ENCODE measurements around the gene SEMA3E. TPM values are rescaled to one million over a fixed set of nuclear protein-coding genes. Genes with fewer than 3 reads are reported as not detected.
A peak's percentile ranks its signal among the peaks of the same experiment; 100 is the strongest.

SEMA3E gene
- total and polyA plus RNA-seq, 7 donors = under 0.01 to 16.3 (median 7.8) TPM

DNA sequence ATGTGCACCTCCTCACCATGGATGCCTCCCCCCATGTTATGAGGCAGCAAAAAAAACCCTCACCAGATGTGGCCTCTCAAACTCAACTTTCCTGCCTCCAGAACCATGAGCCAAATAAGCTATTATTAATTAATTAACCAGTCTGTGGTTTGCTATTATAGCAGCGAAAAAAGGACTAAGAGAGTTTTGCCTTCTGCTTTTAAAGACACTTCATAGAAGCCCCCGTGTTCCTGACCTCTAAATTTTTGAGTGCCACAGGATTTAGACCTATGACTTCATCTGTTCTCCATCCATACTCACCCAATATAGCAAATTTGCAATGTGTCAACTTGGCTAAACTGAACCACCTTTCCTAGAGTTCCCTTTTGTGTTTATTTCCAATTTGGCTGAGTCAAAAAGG lies 9.2 kb upstream of the SEMA3E start:
- no peaks in the 10 kb centered on the region for H3K36me3 ChIP-seq
- no peaks in the 10 kb centered on the region for H3K4me1 ChIP-seq
- no peaks in the 10 kb centered on the region for H3K9me3 ChIP-seq
- no peak for TF ChIP-seq POLR2AphosphoS5 (IDR thresholded peaks at IDR 0.05)
- TF ChIP-seq POLR2A (IDR thresholded peaks at IDR 0.05) = no peak
- TF ChIP-seq EP300 (IDR thresholded peaks at IDR 0.05) = no peak
- TF ChIP-seq, protein P1, sequence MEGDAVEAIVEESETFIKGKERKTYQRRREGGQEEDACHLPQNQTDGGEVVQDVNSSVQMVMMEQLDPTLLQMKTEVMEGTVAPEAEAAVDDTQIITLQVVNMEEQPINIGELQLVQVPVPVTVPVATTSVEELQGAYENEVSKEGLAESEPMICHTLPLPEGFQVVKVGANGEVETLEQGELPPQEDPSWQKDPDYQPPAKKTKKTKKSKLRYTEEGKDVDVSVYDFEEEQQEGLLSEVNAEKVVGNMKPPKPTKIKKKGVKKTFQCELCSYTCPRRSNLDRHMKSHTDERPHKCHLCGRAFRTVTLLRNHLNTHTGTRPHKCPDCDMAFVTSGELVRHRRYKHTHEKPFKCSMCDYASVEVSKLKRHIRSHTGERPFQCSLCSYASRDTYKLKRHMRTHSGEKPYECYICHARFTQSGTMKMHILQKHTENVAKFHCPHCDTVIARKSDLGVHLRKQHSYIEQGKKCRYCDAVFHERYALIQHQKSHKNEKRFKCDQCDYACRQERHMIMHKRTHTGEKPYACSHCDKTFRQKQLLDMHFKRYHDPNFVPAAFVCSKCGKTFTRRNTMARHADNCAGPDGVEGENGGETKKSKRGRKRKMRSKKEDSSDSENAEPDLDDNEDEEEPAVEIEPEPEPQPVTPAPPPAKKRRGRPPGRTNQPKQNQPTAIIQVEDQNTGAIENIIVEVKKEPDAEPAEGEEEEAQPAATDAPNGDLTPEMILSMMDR (IDR thresholded peaks at IDR 0.05) = no peak
- intact Hi-C loops (cut with DNase I) = no loop called here
- no peak for DNase-seq
- 27 to 65% methylated on average over 2 of the region's 2 CpGs for WGBS, 2 donors
- no peaks in the 10 kb centered on the region for H3K27me3 ChIP-seq
- H3K27ac ChIP-seq = no peak overlapping the region
- H3K4me3 ChIP-seq = no peak overlapping the region

DNA sequence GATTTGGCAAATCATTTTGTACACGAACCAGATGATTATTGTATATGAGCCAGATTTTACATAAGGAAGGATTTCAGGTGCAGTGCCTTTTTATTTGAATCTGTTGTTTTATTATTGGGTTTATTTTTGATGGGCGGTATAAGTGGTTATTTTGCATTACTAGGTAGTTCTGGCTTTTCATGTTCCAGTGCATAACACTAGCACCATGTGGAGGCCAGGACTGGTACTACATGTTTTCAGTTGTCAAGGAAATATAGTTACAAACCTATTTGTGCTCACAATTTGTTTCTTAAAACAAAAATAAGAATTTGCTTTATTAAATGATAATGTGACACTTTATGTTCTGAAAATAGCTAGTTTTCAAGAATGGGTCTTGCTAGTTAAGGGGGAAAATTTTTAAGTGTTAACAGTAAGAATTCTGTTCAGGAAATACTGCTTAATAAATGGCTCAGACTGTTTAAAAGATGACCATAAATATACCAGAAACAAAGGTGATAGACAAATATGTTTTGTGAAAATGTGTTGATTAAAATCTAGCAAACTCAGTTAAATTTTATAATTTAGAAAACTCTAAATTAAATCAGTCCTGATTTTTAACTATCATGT lies 7.1 kb upstream of the SEMA3E start:
- no peak for DNase-seq
- Histone ChIP-seq H3K27ac (no peak overlapping the region), H3K4me3 (no peak overlapping the region), H3K36me3 (no peaks in the 10 kb centered on the region), H3K9me3 (no peaks in the 10 kb centered on the region), H3K27me3 (no peaks in the 10 kb centered on the region), H3K4me1 (no peaks in the 10 kb centered on the region)
- intact Hi-C loops (cut with DNase I) = no loop called here
- TF ChIP-seq, protein P1 (IDR thresholded peaks at IDR 0.05) = peak; percentile 28 to 85 (median 72)
- no peak for TF ChIP-seq POLR2AphosphoS5 (IDR thresholded peaks at IDR 0.05)
- WGBS, 2 donors = 7 to 16% methylated on average over 2 of the region's 2 CpGs

DNA sequence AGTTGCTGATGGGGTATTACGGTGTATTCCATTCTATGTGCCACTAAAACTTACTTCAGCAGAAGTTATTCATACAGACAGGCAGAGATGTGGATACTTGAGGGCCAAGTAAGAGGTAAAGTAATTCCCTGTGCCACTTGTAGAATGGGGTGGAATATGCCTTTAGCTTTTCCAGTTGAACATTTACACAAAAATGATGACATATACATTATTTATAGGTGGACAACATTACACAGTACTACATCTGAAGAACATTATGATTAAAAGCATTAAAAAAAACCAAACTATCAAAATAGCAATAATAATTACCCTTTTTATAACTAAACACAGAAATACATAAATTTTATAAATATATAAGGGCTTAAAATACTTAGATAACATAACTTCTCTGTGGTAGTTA lies 3.5 kb upstream of the SEMA3E start:
- no peaks in the 10 kb centered on the region for H3K27me3 ChIP-seq
- no peaks in the 10 kb centered on the region for H3K9me3 ChIP-seq
- no peak overlapping the region for H3K4me3 ChIP-seq
- 94 to 98% methylated on average over 1 of the region's 1 CpG for WGBS, 2 donors
- H3K36me3 ChIP-seq = no peaks in the 10 kb centered on the region
- H3K27ac ChIP-seq = no peak overlapping the region
- no peak for DNase-seq
- H3K4me1 ChIP-seq = peaks cover 0 to 10% (median 4%) of the 10 kb centered on the region in 4 donors
- intact Hi-C loops (cut with DNase I) = loop anchor here (2.0 kb wide), 1 partner anchor 238 kb away; no protein-coding TSS in a partner anchor
- TF ChIP-seq POLR2AphosphoS5 (IDR thresholded peaks at IDR 0.05) (no peak), EP300 (IDR thresholded peaks at IDR 0.05) (no peak), POLR2A (IDR thresholded peaks at IDR 0.05) (no peak)
- TF ChIP-seq, protein P1 (IDR thresholded peaks at IDR 0.05) = no peak

DNA sequence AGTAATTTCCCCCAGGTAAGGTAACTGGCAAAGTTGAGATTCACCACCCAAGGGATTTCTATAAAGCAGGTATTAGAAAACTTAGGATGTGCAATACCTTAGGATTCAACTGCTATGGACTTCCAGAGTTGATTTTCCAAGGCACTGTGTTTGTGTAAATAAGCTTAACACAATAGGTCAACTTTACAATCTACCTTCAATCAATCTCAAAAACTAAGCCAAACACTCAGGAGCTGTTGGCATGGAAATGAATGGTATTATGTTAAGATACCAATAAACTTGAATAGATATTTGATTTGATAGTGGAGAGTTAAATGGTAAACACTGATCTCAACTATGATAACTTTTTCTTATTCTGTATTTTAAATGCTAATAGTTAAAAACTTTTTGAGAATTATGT lies 762 bp upstream of the SEMA3E start:
- Histone ChIP-seq H3K4me1 (peaks cover 0 to 10% (median 4%) of the 10 kb centered on the region in 4 donors), H3K4me3 (no peak overlapping the region), H3K9me3 (no peaks in the 10 kb centered on the region), H3K27me3 (no peaks in the 10 kb centered on the region), H3K36me3 (no peaks in the 10 kb centered on the region), H3K27ac (peak overlapping the region in 2 of 4 donors; percentile 64 to 68)
- TF ChIP-seq POLR2A (IDR thresholded peaks at IDR 0.05) = no peak
- no peak for TF ChIP-seq POLR2AphosphoS5 (IDR thresholded peaks at IDR 0.05)
- no peak for TF ChIP-seq EP300 (IDR thresholded peaks at IDR 0.05)
- TF ChIP-seq, protein P1 (IDR thresholded peaks at IDR 0.05) = no peak
- intact Hi-C loops (cut with DNase I) = no loop called here
- DNase-seq = no peak

DNA sequence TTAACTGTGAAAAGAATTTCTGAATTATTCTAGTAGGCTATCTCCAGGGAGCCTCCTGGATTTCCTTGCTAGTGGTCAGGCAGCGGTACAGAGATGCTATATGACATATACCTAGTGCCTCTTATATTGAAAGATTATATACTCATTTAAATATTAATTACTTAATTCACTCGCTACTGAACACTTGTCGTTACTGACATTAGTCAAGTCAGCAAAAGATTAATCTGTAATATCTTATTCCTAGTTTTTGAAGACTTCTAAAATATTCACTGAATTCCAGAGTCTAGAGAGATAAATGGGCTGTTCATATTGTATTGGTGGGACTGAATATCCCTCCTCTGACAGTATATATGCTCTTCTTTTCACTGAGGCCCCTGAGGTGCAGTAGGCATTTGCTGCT lies 2.9 kb downstream of the SEMA3E start:
- Histone ChIP-seq H3K27ac (no peak overlapping the region), H3K4me3 (no peak overlapping the region), H3K36me3 (no peaks in the 10 kb centered on the region), H3K27me3 (no peaks in the 10 kb centered on the region), H3K4me1 (peaks cover 0 to 13% (median 6%) of the 10 kb centered on the region in 4 donors), H3K9me3 (no peaks in the 10 kb centered on the region)
- WGBS, 2 donors = 92% methylated on average over 3 of the region's 3 CpGs
- TF ChIP-seq POLR2AphosphoS5 (IDR thresholded peaks at IDR 0.05) (no peak), EP300 (IDR thresholded peaks at IDR 0.05) (no peak), POLR2A (IDR thresholded peaks at IDR 0.05) (no peak)
- TF ChIP-seq, protein P1 (IDR thresholded peaks at IDR 0.05) = no peak
- DNase-seq = no peak
- intact Hi-C loops (cut with DNase I) = no loop called here
